GM19324 (cell line): Measurements from ENCODE around the gene NKD1.

ENCODE experiments used
- ATAC-seq: cut with Tn5 transposase; IDR thresholded peaks from one replicate; pipeline ENCODE4 v1.9.1; 2021; ENCODE audit warnings: mild to moderate bottlenecking, moderate library complexity; ENCODE audit not compliant: unreplicated experiment, low FRiP score

NKD1 gene

GRCh38 chr16:50596762-50597450 is 48.7 kb downstream of the NKD1 start:
- ATAC-seq: no peak

- ATAC-seq: no peak
These were observed 49.5 kb downstream of the NKD1 start for GRCh38 chr16:50597563-50598255.

- no peak for ATAC-seq
These were observed 50.2 kb downstream of the NKD1 start for GRCh38 chr16:50598256-50598894.

GRCh38 chr16:50598936-50599361 is 50.8 kb downstream of the NKD1 start:
- no peak for ATAC-seq

- no peak for ATAC-seq
These were observed 51.3 kb downstream of the NKD1 start for GRCh38 chr16:50599494-50599893.

GRCh38 chr16:50600582-50601283 is 52.5 kb downstream of the NKD1 start:
- ATAC-seq: no peak

GRCh38 chr16:50601341-50601740 is 53.1 kb downstream of the NKD1 start:
- no peak for ATAC-seq

- no peak for ATAC-seq
These were observed 53.9 kb downstream of the NKD1 start for GRCh38 chr16:50602126-50602525.

- no peak for ATAC-seq
These were observed 54.5 kb downstream of the NKD1 start for GRCh38 chr16:50602531-50603205.

- ATAC-seq: no peak
These were observed 55.2 kb downstream of the NKD1 start for GRCh38 chr16:50603206-50604064.

GRCh38 chr16:50604065-50604418 is 55.8 kb downstream of the NKD1 start:
- no peak for ATAC-seq

- no peak for ATAC-seq
These were observed 56.4 kb downstream of the NKD1 start for GRCh38 chr16:50604610-50605009.

- ATAC-seq: no peak
These were observed 57.7 kb downstream of the NKD1 start for GRCh38 chr16:50605733-50606430.

- no peak for ATAC-seq
These were observed 58.3 kb downstream of the NKD1 start for GRCh38 chr16:50606431-50607050.

GRCh38 chr16:50607051-50607431 is 58.8 kb downstream of the NKD1 start:
- no peak for ATAC-seq

- no peak for ATAC-seq
These were observed 59.3 kb downstream of the NKD1 start for GRCh38 chr16:50607447-50607846.

- no peak for ATAC-seq
These were observed 59.9 kb downstream of the NKD1 start for GRCh38 chr16:50607970-50608557.

GRCh38 chr16:50609049-50609448 is 60.9 kb downstream of the NKD1 start:
- no peak for ATAC-seq
